ENCODE data around the gene GPC6.

DNA sequence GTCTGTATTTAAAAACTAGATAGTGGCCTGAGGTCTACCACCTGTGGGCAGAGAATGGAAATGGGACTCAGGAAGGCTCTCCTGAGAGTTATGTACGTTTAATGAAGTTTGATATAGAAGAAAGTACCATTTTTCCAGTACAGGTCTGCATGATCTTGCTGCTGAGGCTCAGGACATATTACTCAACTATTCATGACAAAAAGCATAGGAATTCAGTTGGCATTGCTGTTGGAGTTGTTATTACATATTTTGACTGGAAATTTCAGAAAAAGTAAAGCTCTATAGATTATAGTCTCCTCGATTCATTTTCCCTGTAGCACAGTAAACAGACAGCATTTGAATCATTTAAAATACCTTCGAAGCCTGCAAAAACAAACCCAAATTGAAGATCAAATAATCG lies 783.1 kb downstream of the GPC6 start:
- TF ChIP-seq, protein P1, sequence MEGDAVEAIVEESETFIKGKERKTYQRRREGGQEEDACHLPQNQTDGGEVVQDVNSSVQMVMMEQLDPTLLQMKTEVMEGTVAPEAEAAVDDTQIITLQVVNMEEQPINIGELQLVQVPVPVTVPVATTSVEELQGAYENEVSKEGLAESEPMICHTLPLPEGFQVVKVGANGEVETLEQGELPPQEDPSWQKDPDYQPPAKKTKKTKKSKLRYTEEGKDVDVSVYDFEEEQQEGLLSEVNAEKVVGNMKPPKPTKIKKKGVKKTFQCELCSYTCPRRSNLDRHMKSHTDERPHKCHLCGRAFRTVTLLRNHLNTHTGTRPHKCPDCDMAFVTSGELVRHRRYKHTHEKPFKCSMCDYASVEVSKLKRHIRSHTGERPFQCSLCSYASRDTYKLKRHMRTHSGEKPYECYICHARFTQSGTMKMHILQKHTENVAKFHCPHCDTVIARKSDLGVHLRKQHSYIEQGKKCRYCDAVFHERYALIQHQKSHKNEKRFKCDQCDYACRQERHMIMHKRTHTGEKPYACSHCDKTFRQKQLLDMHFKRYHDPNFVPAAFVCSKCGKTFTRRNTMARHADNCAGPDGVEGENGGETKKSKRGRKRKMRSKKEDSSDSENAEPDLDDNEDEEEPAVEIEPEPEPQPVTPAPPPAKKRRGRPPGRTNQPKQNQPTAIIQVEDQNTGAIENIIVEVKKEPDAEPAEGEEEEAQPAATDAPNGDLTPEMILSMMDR (IDR thresholded peaks at IDR 0.05), result no peak
- no peak for TF ChIP-seq MXI1 (IDR thresholded peaks at IDR 0.05; ENCODE audit: low read depth, low read length)
- no peak for TF ChIP-seq EZH2phosphoT487 (IDR thresholded peaks at IDR 0.05; ENCODE audit: borderline replicate concordance, low read depth)
- no peak for TF ChIP-seq POLR2AphosphoS5 (IDR thresholded peaks at IDR 0.05; ENCODE audit: low read depth, low read length)
- no peak for TF ChIP-seq SIN3A (IDR thresholded peaks at IDR 0.05; ENCODE audit: borderline replicate concordance, low read depth, low read length)
- no peak for TF ChIP-seq SMC3 (IDR thresholded peaks at IDR 0.05; ENCODE audit: low read depth, low read length)
- TF ChIP-seq RAD21 (IDR thresholded peaks at IDR 0.05; ENCODE audit: low read length), result no peak
- no peak for TF ChIP-seq YY1 (IDR thresholded peaks at IDR 0.05; ENCODE audit: low read depth)
- TF ChIP-seq, protein P2, sequence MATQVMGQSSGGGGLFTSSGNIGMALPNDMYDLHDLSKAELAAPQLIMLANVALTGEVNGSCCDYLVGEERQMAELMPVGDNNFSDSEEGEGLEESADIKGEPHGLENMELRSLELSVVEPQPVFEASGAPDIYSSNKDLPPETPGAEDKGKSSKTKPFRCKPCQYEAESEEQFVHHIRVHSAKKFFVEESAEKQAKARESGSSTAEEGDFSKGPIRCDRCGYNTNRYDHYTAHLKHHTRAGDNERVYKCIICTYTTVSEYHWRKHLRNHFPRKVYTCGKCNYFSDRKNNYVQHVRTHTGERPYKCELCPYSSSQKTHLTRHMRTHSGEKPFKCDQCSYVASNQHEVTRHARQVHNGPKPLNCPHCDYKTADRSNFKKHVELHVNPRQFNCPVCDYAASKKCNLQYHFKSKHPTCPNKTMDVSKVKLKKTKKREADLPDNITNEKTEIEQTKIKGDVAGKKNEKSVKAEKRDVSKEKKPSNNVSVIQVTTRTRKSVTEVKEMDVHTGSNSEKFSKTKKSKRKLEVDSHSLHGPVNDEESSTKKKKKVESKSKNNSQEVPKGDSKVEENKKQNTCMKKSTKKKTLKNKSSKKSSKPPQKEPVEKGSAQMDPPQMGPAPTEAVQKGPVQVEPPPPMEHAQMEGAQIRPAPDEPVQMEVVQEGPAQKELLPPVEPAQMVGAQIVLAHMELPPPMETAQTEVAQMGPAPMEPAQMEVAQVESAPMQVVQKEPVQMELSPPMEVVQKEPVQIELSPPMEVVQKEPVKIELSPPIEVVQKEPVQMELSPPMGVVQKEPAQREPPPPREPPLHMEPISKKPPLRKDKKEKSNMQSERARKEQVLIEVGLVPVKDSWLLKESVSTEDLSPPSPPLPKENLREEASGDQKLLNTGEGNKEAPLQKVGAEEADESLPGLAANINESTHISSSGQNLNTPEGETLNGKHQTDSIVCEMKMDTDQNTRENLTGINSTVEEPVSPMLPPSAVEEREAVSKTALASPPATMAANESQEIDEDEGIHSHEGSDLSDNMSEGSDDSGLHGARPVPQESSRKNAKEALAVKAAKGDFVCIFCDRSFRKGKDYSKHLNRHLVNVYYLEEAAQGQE (IDR thresholded peaks at IDR 0.05; ENCODE audit: low read depth, low read length), result no peak
